ENCODE data around the gene POLG. TPM values are rescaled to one million over a fixed set of nuclear protein-coding genes. Genes with fewer than 3 reads are reported as not detected.

POLG gene
- total and polyA plus RNA-seq, 2 of the 4 experiments (the other 2 are of a cell fraction), result 19.9 to 30.6 TPM

DNA sequence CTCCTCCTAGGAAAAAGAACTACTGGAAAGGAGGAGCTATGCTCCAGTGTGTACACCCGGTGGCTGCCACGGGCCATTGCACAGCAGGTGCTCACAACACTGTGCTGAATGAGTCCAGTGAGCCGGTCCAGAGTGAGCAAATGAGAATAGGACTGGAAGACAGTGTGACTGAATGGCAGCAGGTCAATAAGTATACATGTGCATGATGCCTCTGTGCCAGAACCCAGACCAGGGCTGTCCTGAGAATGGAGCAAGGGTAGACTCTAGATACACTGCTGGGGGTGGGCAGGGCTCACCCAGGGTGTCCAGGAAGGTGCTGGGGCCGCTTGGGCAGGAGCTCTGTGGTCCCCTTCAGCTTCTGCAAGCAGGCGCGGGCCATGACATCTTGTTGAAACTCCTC, 8.3 kb downstream of the POLG start:
- H3K4me1 ChIP-seq (ENCODE audit: control insufficient read depth, insufficient read depth, low read length), result 0 out of 2 replicates have a peak, but pooled peaks cover 1% of the 10 kb centered on the region

More for the DNA sequence above, 8.3 kb downstream of the POLG start:
- Histone ChIP-seq H2AK9ac (replicated peaks; ENCODE audit: low read depth, low read length, poor library complexity) (no peak overlapping the region), H3K27me3 (ENCODE audit: control insufficient read depth, insufficient read depth, low read length) (no peaks in the 10 kb centered on the region), H3K79me1 (ENCODE audit: low read depth in 1 of 2, low read length in 2 of 2) (peaks cover 50 to 79% of the 10 kb centered on the region in 2 experiments), H3K56ac (ENCODE audit: extremely low read depth, insufficient read depth, low read length) (no peak overlapping the region), H4K8ac (ENCODE audit: low read depth in 2 of 2, low read length in 2 of 2) (no peak overlapping the region), H2BK15ac (ENCODE audit: low read depth, low read length) (no peak overlapping the region), H4K5ac (ENCODE audit: low read depth, low read length) (no peak overlapping the region), H2BK20ac (ENCODE audit: low read depth, low read length) (no peak overlapping the region), H3K9me1 (ENCODE audit: insufficient read depth, low read length) (peaks cover 10% of the 10 kb centered on the region), H3K23ac (ENCODE audit: low read depth, low read length) (no peak overlapping the region), H3K14ac (replicated peaks; ENCODE audit: low read depth, low read length) (no peak overlapping the region), H3K36me3 (ENCODE audit: control insufficient read depth, insufficient read depth, low read length) (peaks cover 93% of the 10 kb centered on the region), H4K91ac (ENCODE audit: insufficient read depth, low read depth, low read length) (no peak overlapping the region), H3K4me2 (ENCODE audit: low read depth, low read length) (no peak overlapping the region), H3K9ac (ENCODE audit: low read depth, low read length) (no peak overlapping the region), H2BK5ac (ENCODE audit: low read depth, low read length, poor library complexity, severe bottlenecking) (no peak overlapping the region), H2BK120ac (ENCODE audit: low read depth, low read length) (no peak overlapping the region), H4K20me1 (ENCODE audit: insufficient read depth, low read length) (peaks cover 47% of the 10 kb centered on the region), H3K4me3 (ENCODE audit: insufficient read depth, low read depth, low read length) (no peak overlapping the region), H2AFZ (replicated peaks; ENCODE audit: low read length, poor library complexity) (no peak overlapping the region), H3K27ac (ENCODE audit: insufficient read depth, low read length) (no peak overlapping the region), H3K4ac (ENCODE audit: low read depth, low read length) (no peak overlapping the region), H3K18ac (ENCODE audit: low read depth, low read length) (no peak overlapping the region), H2AK5ac (ENCODE audit: low read depth, low read length) (no peak overlapping the region), H3K9me3 (ENCODE audit: control insufficient read depth, insufficient read depth, low read length) (no peaks in the 10 kb centered on the region)
- dilution Hi-C loops (cut with HindIII; ENCODE audit: low sequenced_read_pairs, unreplicated experiment), result no loop called here
- no peak for TF ChIP-seq CEBPB (IDR thresholded peaks at IDR 0.05; ENCODE audit: low read depth, low read length)
- no peak for TF ChIP-seq RFX5 (IDR thresholded peaks at IDR 0.05; ENCODE audit: low read depth, low read length)
- TF ChIP-seq SMC3 (IDR thresholded peaks at IDR 0.05; ENCODE audit: low read depth, low read length), result no peak
- no peak for TF ChIP-seq RAD21 (IDR thresholded peaks at IDR 0.05; ENCODE audit: low read length)
- in situ Hi-C loops (cut with MboI; ENCODE audit: low sequenced_read_pairs), result no loop called here
- BruUV-seq (replicated peaks), result no TSS peak
- DNase-seq (no peak), ATAC-seq (ENCODE audit: low read depth) (no peak)
- ChIA-PET POLR2A (ENCODE audit: unreplicated experiment) (no interaction called here), CTCF (no interaction called here)
- WGBS, 2 experiments (ENCODE audit: extremely low coverage in 2 of 2, insufficient read length in 1 of 2), result 80% methylated on average over 3 of the region's 6 CpGs; no CpG with 5 or more reads in 1 of the 2 experiments
- intact Hi-C loops (cut with micrococcal nuclease), result no loop called here

All from IMR-90 (cell line).